Loucy (cell line): ENCODE measurements around the gene CALCB.

ENCODE experiments used
- EZH2phosphoT487 ChIP-seq: fragments of 200-600 bp; IDR thresholded peaks from 2 replicates; pipeline ENCODE4 v1.6.1; 2018; ENCODE audit warnings: antibody characterized with exemption, mild to moderate bottlenecking, moderate library complexity, borderline replicate concordance
- TF ChIP-seq, protein P1 (sequence below): fragments of 200-600 bp; sonication (generic); conservative IDR thresholded peaks from 2 replicates; pipeline ENCODE4 v1.5.1; 2014; ENCODE audit warnings: mild to moderate bottlenecking, antibody characterized with exemption, low read length

DNA sequence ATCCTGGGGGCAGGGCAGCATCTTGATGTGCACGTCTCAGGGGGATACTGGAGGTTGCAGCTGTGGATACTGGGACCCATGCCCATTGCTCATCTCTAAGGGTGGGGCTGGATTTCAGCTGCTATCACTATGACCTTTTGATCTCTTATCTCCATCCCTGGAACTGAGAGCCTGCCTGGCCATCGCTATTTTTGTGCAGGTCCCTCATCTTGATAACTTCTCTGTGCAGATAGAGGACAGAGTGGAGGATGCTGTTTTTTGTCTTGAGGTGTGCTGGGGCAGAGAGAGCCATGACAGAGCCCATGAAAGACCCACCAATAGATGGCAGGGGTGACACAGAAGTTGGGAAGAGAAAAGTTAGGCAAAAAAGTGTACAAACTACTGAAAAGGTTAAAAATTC is 36.2 kb downstream of the CALCB start:
- TF ChIP-seq, protein P1, sequence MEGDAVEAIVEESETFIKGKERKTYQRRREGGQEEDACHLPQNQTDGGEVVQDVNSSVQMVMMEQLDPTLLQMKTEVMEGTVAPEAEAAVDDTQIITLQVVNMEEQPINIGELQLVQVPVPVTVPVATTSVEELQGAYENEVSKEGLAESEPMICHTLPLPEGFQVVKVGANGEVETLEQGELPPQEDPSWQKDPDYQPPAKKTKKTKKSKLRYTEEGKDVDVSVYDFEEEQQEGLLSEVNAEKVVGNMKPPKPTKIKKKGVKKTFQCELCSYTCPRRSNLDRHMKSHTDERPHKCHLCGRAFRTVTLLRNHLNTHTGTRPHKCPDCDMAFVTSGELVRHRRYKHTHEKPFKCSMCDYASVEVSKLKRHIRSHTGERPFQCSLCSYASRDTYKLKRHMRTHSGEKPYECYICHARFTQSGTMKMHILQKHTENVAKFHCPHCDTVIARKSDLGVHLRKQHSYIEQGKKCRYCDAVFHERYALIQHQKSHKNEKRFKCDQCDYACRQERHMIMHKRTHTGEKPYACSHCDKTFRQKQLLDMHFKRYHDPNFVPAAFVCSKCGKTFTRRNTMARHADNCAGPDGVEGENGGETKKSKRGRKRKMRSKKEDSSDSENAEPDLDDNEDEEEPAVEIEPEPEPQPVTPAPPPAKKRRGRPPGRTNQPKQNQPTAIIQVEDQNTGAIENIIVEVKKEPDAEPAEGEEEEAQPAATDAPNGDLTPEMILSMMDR, result no peak
- no peak for TF ChIP-seq EZH2phosphoT487
